Fibroblast of lung (primary cell): ENCODE measurements around the gene NMRK1.

Experiments
- EZH2 ChIP-seq: IDR thresholded peaks from 2 replicates; pipeline ENCODE4 v1.5.1; 2012; ENCODE audit warnings: low read length, control low read depth, mild to moderate bottlenecking; ENCODE audit errors: missing control alignments
- TF ChIP-seq, protein P1 (sequence below), 2 donors: IDR thresholded peaks in 1 of 2; conservative IDR thresholded peaks in 1 of 2; 1 replicate in 1 of 2; 2 replicates in 1 of 2; pipeline ENCODE4 v1.5.1; 2011 to 2012; ENCODE audit warnings: low read length in 2 of 2, control low read depth in 1 of 2, inconsistent platforms in 1 of 2, low read depth in 1 of 2, mild to moderate bottlenecking in 1 of 2

DNA sequence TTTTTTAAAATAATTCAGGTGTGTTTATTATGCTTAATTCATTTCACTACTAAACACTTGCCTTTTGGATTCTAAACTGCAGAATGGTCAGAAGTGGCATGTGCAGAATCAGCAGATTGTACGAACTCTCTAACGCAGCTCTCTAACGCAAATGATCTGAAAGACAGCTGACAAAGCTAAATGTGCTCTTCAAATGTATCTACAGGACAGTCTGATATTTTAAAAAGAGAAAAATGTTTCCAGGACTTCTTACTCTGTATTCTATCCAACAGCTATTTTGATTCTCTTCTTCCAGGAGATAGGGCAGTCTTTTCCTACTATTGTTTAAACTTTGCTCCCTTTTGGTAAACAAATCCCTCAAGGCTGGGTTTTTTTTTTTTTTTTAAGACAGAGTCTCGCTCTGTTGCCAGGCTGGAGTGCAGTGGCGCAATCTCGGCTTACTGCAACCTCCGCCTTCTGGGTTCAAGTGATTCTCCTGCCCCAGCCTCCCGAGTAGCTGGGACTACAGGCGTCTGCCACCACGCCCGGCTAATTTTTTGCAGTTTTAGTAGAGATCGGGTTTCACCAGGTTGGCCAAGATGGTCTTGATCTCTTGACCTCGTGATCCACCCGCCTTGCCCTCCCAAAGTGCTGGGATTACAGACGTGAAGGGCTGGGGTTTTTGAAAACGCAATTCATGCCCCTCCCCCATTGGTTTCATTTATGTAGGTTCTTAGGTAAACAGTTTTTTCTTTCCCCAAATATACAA lies 1.2 kb downstream of the NMRK1 start:
- TF ChIP-seq, protein P1, sequence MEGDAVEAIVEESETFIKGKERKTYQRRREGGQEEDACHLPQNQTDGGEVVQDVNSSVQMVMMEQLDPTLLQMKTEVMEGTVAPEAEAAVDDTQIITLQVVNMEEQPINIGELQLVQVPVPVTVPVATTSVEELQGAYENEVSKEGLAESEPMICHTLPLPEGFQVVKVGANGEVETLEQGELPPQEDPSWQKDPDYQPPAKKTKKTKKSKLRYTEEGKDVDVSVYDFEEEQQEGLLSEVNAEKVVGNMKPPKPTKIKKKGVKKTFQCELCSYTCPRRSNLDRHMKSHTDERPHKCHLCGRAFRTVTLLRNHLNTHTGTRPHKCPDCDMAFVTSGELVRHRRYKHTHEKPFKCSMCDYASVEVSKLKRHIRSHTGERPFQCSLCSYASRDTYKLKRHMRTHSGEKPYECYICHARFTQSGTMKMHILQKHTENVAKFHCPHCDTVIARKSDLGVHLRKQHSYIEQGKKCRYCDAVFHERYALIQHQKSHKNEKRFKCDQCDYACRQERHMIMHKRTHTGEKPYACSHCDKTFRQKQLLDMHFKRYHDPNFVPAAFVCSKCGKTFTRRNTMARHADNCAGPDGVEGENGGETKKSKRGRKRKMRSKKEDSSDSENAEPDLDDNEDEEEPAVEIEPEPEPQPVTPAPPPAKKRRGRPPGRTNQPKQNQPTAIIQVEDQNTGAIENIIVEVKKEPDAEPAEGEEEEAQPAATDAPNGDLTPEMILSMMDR (conservative IDR thresholded peaks at IDR 0.05 in 1 of 2, IDR thresholded peaks at IDR 0.05 in 1 of 2; ENCODE audit: low read depth in 1 of 2, low read length in 2 of 2): no peak
- TF ChIP-seq EZH2: no peak
